NCI-H446 treated with DMSO at 0.1 percent for 48 hours (cell line): Measurements from ENCODE around the gene ZMIZ1.

Experiments
- DNase-seq: peaks from one replicate; lab custom pipeline; 2025; lab: John Stamatoyannopoulos, UW

The ZMIZ1 gene

GRCh38 chr10:79140085-79140793, 71.5 kb downstream of the ZMIZ1 start:
- DNase-seq, result no peak

DNA sequence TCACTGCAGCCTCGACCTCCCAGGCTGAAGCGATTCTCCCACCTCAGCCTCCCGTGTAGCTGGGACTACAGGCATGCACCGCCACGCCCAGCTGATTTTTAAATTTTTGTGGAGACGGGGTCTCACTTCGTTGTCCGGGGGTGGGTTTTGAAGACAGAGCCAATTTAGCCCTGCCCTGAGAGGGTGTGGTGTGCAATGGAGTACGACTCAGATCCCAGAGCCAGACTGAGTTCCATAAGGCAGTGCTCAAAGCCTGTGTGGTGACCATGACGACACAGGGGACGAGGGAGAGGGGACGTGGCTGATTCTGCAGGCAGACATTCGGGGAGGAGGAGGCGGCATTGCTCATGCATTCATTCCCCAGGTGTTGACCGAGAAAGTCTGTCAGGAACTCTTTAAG, 72.1 kb downstream of the ZMIZ1 start:
- DNase-seq, result no peak

- DNase-seq, result no peak
Observed at GRCh38 chr10:79142064-79142491, 73.3 kb downstream of the ZMIZ1 start.

- DNase-seq, result no peak
Observed at GRCh38 chr10:79142522-79143309, 74.0 kb downstream of the ZMIZ1 start.

DNA sequence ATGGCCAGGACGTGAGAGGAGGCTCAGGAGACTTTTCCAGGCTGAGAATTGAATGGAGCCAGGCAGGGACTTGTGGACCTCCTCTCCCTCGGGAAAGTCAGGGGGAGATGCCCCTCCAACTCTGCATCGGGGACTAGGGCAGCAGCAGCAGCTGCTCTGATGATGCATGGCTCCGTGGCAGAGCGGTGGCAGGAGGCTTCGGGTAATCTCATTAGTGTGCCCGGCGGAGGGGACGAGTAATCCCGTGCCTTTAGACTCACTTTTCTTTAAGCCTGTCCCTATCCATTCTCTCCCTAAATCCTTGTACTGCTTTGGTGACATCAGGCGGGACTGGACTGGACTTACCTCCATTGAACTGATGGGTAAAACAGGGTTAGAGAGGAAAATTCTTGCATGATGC, 75.1 kb downstream of the ZMIZ1 start:
- DNase-seq, result no peak

- no peak for DNase-seq
Observed at GRCh38 chr10:79144351-79145173, 75.8 kb downstream of the ZMIZ1 start.

DNA sequence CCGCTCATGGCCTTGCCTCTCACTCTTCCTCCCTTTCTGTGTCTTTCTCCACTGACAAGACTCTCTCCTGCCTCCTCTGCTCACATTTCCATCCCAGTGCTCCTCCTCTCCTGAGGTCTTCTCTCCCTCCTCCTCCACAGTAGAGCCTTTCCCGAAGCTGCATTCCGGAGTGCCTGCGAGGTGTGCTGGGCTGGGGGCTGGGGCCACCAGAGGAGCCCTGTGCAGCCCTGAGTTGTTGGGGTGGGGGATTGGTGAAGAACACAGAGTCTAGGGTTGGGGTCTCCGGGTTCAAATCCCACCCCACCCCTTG, 76.4 kb downstream of the ZMIZ1 start:
- DNase-seq, result no peak

DNA sequence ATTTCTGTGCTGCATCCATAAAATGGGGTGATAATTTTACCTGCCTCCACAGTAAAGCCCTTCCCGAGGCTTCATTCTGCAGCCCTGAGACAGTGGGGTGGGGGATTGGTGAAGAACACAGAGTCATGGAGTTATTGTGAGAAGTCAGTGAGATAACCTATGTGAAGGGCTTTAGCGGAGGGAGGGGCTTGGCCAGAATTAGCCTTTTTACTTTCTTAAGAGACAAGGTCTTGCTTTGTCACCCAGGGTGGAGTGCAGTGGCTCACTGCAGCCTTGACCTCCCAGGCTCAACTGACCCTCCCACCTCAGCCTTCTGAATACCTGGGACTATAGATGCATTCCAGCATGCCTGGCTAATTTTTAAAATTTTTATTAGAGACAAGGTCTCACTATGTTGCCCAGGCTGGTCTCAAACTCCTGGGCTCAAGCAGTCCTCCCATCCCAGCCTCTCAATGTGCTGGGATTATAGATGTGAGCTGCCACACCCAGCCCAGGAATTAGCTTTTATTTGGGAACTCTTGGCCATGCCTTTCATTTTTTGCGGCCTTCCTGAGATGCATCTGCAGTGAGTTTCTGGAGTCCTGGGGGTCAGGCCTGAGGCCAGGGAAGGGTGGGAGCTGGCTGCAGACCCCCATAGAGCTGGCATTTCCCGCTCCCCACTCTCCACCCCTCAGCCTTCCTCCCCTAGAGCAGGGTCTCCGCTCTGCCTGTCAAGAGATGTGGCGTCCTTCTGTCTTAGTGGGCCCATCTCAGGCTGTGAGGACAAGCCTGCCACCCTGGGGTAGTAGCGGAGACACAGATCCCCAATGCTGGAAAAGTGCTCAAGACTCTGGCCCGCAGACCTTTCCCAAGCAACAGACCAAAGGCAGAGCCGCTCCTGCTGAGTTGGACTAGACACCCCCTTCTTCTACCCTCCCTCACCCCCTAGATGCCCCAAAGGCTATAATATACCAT, 77.0 kb downstream of the ZMIZ1 start:
- DNase-seq, result no peak

DNA sequence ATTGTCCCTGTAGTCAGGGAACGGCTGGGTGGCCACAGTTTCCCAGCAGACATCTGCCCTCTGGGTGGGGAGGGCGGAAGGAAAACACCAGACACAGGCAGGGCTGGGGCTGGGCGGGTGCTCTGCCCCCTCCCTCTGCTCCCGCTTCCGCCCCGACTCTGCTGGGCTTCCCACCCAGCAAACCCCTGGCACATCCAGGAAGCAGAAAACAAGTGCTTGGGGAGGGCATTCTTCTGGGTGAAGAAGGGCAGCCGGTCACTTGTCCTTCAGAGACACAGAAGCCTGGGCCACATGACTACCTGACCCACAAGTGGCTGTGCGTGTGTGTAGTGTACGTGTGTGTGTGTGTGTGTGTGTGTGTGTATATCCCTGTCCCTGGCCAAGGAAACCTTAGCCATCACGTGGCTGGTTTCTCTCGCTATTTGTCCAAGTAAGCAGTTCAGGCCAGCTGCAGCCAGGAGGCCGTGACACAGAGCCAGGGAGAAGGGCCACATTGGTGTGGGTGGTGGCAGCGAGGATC, 77.9 kb downstream of the ZMIZ1 start:
- no peak for DNase-seq

- DNase-seq, result no peak
Observed at GRCh38 chr10:79147306-79147705, 78.5 kb downstream of the ZMIZ1 start.

DNA sequence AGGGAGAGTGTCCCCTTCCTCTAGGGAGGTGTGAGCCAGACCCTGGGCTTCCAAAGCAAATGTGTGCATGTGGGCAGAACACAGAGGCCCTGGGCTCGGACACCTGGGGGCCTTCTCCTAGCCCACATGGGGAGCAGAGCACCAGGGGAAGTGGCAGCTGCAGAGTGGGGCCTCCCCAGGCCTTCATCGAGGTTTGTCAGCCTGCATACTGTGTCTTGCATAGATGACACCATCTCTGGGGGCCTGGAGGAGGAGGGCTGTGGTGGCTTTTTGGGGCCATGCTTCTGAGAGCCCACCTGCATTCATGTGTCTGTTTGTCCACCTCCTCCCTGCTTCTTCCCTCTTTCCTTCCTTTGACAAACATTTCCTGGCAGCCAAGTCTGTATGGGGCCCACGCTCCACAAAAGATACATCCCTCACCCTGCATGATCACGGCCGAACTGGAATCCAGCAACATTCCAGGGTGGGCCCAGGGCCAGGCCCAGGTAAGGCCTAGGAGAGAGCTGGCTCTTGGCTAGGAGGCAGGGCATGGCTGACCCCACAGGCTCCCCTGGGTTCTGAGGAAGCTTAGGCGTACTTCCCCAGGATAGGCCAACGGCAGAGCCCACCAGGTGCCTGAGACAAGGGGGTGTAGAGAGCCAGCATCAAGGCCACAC, 79.2 kb downstream of the ZMIZ1 start:
- no peak for DNase-seq

DNA sequence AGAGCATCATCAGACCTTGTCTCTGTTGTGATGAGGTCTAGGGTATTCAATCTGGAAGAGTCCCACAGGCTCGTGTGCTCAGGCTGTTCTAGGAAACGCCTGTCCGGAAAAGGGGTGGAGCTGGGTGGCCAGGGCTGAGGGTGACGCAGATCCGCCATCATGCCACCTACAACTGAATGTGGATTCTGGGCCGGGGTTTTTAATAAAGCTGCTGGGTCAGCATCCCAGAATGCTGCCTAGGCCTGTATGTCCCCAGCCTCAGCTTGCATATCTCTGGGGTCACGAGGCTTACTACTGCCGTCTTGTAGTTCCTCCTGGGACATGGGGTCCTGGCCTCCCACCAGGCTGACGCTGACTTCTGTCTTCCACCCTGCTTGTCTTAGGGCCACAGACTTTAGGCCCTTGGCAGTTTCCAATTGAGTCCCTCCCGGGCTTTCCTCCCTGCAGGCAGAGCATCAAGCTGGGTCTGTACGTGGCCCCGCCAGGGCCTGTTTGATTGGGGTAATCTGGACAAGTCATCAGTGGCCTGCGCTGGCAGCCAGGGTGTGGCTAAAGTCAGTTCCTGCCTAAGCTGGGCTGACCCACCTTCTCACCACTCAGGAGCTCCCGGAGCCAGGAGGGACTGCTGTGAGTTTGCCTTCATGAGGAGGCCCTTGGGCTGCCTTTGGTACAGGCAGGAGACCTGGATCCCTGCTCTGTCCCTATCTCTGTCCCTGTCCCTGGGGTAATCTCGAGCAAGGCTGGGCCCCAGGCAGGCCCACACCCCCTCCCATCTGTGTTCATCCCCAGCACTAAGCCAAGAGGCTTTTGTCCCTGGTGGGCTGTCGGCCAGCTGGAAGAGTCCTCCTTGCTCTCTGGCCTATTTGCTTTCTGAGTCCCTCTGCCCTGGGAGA, 79.9 kb downstream of the ZMIZ1 start:
- DNase-seq, result no peak

DNA sequence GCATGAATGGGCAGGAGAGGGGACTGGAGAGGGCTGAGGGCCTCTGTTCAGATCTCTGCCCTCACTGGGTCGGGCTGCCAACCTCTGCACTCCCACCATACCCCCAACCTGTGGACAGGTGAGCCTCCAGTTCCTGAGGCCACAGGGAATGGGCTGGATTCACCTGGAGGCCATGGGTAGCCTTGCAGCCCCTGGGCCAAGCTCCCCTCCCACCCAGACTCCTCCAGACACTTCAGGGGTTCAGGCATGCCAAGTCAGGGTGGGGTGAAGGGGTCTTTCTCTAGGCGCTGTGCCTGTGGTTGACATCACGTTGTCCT, 80.5 kb downstream of the ZMIZ1 start:
- DNase-seq, result no peak

- no peak for DNase-seq
Observed at GRCh38 chr10:79149662-79150443, 81.1 kb downstream of the ZMIZ1 start.

- DNase-seq, result no peak
Observed at GRCh38 chr10:79150444-79150754, 81.6 kb downstream of the ZMIZ1 start.

DNA sequence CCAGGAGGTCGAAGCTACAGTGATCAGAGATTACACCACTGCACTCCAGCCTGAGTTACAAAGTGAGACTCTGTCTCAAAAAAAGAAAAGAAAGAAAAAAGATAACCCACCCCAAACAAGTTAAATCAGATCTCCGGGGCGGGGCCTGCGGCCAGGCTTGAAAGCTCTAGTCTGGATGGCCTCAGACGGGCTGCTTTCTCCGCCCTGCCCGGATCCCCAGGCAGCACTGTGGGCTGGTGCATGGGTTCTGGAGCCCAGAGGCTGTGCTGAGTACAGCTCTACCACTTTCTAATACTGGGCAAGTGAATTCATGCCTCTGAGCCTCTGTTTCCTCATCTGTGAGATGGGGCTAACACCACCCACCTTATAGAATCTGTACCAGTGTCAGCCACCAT, 83.7 kb downstream of the ZMIZ1 start:
- no peak for DNase-seq

- no peak for DNase-seq
Observed at GRCh38 chr10:79153745-79154144, 85.0 kb downstream of the ZMIZ1 start.

GRCh38 chr10:79155301-79156081, 86.7 kb downstream of the ZMIZ1 start:
- no peak for DNase-seq
